Mucosa of rectum (tissue), 2 donors: Measurements from ENCODE around the gene WASF2.
"Not testable (repeated sequence)": the region's sequence is repeated elsewhere in the genome, so short reads cannot be mapped to it uniquely, and the experiment has no call there.

Experiments used
- H3K27ac ChIP-seq, 2 donors: one replicate each; pipeline ENCODE4 v1.7.0; 2013; ENCODE audit warnings: inconsistent platforms in 2 of 2, low read depth in 2 of 2, low read length in 2 of 2
- H3K27me3 ChIP-seq, 2 donors: one replicate each; pipeline ENCODE4 v1.7.0; 2013; ENCODE audit warnings: low read length in 2 of 2; ENCODE audit not compliant: control insufficient read depth in 2 of 2, insufficient read depth in 2 of 2
- H3K36me3 ChIP-seq, 2 donors: one replicate each; pipeline ENCODE4 v1.7.0; 2013; ENCODE audit warnings: low read length in 2 of 2; ENCODE audit not compliant: control insufficient read depth in 2 of 2, insufficient read depth in 2 of 2
- H3K4me1 ChIP-seq, 2 donors: one replicate each; pipeline ENCODE4 v1.7.0; 2013; ENCODE audit warnings: low read length in 2 of 2, mild to moderate bottlenecking in 1 of 2; ENCODE audit not compliant: control insufficient read depth in 2 of 2, insufficient read depth in 2 of 2
- H3K4me3 ChIP-seq, 2 donors: one replicate each; pipeline ENCODE4 v1.7.0; 2013; ENCODE audit warnings: low read length in 2 of 2
- H3K9ac ChIP-seq, 2 donors: one replicate each; pipeline ENCODE4 v1.7.0; 2013; ENCODE audit warnings: low read length in 2 of 2, low read depth in 1 of 2, mild to moderate bottlenecking in 1 of 2
- H3K9me3 ChIP-seq, 2 donors: one replicate each; pipeline ENCODE4 v1.7.0; 2013; ENCODE audit warnings: low read length in 2 of 2; ENCODE audit not compliant: control insufficient read depth in 2 of 2
- donor health status: healthy.
- donor health status: Normal muscosa, but diverticular disease.

WASF2 gene

DNA sequence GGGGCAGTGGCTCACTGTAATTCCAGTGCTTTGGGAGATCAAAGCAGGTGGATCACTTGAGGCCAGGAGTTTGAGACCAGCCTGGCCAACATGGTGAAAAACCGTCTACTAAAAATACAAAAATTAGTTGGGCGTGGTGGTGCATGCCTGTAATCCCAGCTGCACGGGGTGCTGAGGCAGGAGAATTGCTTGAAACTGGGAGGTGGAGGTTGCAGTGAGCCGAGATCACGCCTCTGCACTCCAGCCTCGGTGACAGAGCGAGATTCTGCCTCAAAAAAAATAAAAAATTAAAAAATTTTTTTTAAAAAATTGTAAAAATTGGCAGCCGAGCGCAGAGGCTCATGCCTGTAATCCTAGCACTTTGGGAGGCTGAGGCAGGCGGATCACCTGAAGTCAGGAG lies 31.4 kb downstream of the WASF2 start:
- H3K4me1 ChIP-seq, H3K27ac ChIP-seq, H3K9me3 ChIP-seq, H3K27me3 ChIP-seq, H3K36me3 ChIP-seq, H3K9ac ChIP-seq, H3K4me3 ChIP-seq: not testable (repeated sequence)

DNA sequence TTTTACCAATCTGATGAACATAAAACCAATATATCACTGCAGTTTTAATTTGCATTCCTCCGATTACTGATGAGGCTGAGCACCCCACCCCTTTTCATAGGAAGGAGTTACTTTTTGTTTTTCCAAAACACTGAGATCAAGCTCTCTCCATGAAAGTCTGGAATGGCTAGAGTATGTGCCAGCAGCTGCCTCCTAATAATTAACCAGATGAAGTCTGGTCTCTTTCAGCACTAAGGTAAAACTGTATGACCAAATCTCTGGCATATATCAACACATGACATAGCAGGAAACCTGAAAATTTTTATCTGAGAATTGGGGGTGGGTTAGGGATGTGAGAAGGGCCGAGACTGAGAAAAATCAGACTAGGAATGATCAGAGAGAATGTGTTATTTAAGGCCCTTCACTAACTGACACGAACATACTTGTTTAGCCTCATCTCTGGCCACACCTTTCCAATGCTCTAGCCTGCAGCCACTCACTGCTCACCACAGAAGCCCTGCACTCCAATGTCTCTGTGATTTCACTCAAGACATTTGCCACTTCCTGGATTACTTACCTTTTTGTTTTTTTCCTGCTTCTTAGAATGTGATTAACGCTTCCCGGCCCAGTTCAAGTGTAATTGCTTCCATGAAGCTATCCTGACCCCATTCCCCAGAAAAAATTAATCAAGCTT lies 34.7 kb downstream of the WASF2 start:
- H3K9me3 ChIP-seq = no peaks in the 10 kb centered on the region
- H3K4me1 ChIP-seq = peaks cover 0 to 5% of the 10 kb centered on the region in 2 donors
- H3K4me3 ChIP-seq = no peak overlapping the region
- no peak overlapping the region for H3K9ac ChIP-seq
- H3K27ac ChIP-seq = peak overlapping the region in 1 of 2 donors; percentile 32
- no peaks in the 10 kb centered on the region for H3K27me3 ChIP-seq
- no peaks in the 10 kb centered on the region for H3K36me3 ChIP-seq

DNA sequence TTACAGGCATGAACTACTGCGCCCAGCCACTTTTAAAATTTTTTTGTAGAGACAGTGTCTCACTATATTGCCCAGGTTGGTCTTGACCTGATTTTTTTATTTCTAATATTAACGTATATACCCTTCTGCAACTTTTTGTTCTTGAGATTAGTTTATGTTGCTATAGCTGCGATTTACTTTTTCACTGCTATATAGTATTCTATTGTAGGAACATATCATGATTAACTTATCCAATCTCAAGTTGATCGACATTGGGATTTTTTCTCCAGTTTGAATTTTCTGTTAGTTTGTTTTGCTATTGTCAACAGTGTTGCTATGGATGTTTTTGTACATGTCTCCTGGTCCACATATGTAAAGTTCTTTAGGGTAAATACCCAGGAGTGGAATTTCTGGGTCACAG lies 35.4 kb downstream of the WASF2 start:
- Histone ChIP-seq H3K27ac (no peak overlapping the region), H3K9me3 (no peaks in the 10 kb centered on the region), H3K27me3 (no peaks in the 10 kb centered on the region), H3K4me1 (peaks cover 0 to 5% of the 10 kb centered on the region in 2 donors), H3K36me3 (no peaks in the 10 kb centered on the region), H3K9ac (no peak overlapping the region), H3K4me3 (no peak overlapping the region)

DNA sequence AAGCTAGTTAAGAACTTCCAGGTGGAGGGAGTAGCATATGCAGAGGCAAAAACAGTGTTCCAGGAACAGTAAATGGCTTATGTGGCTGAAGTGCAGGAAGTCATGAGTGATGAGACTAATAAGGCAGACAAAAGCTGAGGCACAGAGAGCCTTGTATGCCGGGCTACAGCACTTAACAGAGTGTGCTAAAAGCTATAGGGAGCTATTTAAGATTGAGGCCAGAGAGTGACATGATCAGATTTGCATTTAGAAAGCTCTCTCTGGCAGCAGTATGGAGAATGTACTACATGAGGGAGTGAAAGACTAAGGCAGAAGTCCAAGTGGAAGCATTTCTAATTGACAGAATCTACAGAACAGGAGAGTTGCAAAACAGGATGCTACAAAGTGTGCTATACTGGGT lies 38.6 kb downstream of the WASF2 start:
- H3K4me1 ChIP-seq = peaks cover 0 to 5% of the 10 kb centered on the region in 2 donors

DNA sequence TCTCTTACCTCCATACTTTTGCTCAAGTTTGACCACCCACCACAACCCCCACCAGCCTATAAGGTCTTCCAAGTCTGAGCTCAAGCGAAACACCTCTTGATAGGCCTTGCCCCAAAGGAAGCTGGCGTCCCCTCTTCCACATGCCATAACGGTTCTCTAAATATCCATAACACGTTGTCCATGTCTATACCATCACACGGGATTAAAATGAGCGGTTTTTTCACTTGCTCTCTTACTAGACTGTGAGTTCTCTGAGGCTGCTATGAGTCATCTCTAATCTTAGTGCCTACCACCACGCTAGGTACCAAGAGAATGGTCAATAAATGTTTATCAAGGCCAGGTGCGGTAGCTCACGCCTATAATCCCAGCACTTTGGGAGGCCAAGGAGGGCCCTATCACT lies 41.0 kb downstream of the WASF2 start:
- no peaks in the 10 kb centered on the region for H3K4me1 ChIP-seq
- H3K9ac ChIP-seq = no peak overlapping the region
- peaks cover 0 to 6% of the 10 kb centered on the region in 2 donors for H3K36me3 ChIP-seq
- no peak overlapping the region for H3K4me3 ChIP-seq
- no peaks in the 10 kb centered on the region for H3K9me3 ChIP-seq
- no peaks in the 10 kb centered on the region for H3K27me3 ChIP-seq
- H3K27ac ChIP-seq = no peak overlapping the region

More for the DNA sequence above, 38.6 kb downstream of the WASF2 start:
- Histone ChIP-seq H3K4me3 (no peak overlapping the region), H3K9me3 (no peaks in the 10 kb centered on the region), H3K27me3 (no peaks in the 10 kb centered on the region), H3K36me3 (peaks cover 0 to 6% of the 10 kb centered on the region in 2 donors), H3K9ac (no peak overlapping the region), H3K27ac (no peak overlapping the region)

DNA sequence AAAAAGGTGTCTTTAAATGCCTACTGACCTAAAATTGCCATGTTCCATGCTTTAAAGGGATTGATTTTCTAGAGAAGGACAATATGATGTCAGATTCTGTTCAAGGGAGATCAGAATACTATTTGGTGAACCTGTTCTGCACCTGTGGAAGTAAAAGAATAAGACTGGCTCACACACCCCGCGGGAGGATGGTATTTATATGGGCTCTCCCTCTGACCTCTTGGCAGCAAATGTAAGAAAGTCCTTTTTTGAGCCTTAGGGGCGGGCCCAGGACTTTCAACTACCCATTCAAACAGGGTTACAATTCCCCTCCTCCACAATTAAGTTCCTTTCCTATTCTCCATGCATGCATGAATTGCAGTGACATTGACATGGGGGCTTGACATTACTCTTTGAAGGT lies 42.1 kb downstream of the WASF2 start:
- H3K27me3 ChIP-seq = no peaks in the 10 kb centered on the region
- peaks cover 0 to 6% of the 10 kb centered on the region in 2 donors for H3K36me3 ChIP-seq
- H3K9ac ChIP-seq = no peak overlapping the region
- no peak overlapping the region for H3K27ac ChIP-seq
- H3K4me1 ChIP-seq = no peaks in the 10 kb centered on the region
- H3K9me3 ChIP-seq = no peaks in the 10 kb centered on the region
- H3K4me3 ChIP-seq = no peak overlapping the region

DNA sequence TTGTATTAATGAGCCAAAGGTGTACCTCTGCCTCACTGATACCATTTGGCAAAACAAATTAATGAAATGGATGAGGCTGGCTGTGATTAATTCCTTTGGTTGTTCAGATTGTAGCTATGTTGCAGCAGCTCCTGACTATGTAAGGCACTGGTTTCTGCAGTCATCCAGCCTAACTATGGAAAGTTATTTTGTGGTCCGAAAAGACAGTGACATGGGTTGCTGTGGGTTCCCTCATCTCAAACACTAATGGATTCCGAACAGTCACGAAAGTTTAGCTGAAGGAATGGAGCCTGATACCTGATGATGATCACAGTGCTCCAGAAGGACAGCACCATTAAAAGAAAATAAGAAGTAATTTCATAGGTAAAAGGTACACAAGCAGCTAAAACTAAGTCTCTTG lies 42.6 kb downstream of the WASF2 start:
- H3K27me3 ChIP-seq = no peaks in the 10 kb centered on the region
- H3K4me1 ChIP-seq = no peaks in the 10 kb centered on the region
- no peaks in the 10 kb centered on the region for H3K9me3 ChIP-seq
- no peak overlapping the region for H3K4me3 ChIP-seq
- H3K27ac ChIP-seq = no peak overlapping the region
- no peak overlapping the region for H3K9ac ChIP-seq
- H3K36me3 ChIP-seq = peaks cover 0 to 6% of the 10 kb centered on the region in 2 donors

DNA sequence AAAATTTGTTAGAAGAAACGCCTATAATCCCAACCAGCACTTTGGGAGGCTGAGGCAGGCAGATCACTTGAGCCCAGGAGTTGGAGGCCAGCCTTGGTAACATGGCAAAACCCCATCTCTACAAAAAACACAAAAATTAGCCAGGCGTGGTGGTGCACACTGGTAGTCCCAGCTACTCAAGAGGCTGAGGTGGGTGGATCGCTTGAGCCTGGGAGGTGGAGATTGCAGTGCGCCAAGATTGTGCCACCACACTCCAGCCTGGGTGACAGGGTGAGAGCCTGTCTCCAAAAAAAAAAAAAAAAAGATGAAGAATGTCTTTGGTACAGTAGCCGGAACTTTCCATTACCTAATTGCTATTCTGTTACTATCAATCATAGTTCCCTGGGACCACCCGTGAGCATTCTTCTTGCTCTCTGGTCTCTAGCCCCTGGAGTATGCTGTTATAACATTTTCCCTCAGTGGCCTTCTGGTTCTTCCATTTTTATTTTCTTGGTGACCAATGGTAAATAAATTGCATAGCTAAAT lies 43.4 kb downstream of the WASF2 start:
- Histone ChIP-seq H3K4me1 (no peaks in the 10 kb centered on the region), H3K36me3 (peaks cover 0 to 6% of the 10 kb centered on the region in 2 donors), H3K4me3 (no peak overlapping the region), H3K27ac (no peak overlapping the region), H3K27me3 (no peaks in the 10 kb centered on the region), H3K9ac (no peak overlapping the region), H3K9me3 (no peaks in the 10 kb centered on the region)

DNA sequence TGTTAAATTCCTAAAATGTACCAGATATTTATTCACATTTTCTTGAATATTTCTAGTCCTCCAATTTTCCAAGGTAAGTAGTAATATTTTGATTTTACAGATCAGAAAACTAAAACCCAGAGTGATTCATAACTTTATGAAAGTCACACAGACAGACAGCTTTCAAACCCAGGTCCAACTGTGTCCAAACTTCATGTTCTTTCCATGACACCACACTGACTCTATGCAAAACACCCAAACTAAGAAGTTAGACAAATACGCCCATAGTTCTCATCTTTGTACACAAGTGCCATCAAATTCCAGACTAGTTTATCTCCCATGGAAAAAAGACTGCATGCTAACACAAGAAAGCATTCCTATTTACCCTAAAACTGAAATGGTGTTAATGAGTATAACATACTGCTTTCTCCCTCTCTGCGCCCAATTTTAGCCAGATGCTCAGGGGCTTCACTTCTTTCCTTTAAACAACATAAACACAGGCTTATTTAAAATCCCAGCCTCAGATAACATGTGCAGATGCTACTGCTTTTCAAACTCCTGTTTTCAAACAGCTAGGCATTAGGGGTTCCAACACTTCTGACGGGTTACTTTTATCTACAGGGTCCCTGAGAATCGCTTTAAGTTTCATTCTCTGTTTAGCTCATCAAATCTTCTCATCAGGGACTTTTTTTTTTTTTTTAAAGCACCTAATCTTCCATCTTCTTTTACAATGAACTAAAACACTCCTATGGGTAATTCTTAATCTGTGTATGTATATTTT lies 44.6 kb downstream of the WASF2 start:
- H3K4me1 ChIP-seq = no peaks in the 10 kb centered on the region
- H3K9me3 ChIP-seq = no peaks in the 10 kb centered on the region
- no peak overlapping the region for H3K4me3 ChIP-seq
- peaks cover 0 to 6% of the 10 kb centered on the region in 2 donors for H3K36me3 ChIP-seq
- H3K27me3 ChIP-seq = no peaks in the 10 kb centered on the region
- no peak overlapping the region for H3K9ac ChIP-seq
- H3K27ac ChIP-seq = peak overlapping the region in 1 of 2 donors; percentile 27

DNA sequence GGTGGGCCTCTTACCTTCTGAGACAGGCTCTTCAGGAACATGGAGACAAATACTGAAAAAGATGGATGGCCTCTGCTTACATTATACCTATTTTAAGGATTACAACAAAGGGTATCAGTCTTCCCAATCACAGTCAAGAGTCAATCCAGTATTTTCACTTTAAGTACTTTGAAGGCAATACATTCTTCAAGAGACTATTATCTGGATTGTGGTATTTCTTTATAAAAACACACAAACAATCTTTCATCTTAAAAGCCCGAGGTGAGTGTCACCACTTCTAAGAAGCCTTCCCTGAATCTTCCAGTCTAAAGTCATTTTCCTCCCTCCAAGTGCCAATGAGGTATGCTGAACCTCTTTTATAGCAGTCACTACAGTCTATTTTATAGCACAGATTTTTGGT lies 45.3 kb downstream of the WASF2 start:
- Histone ChIP-seq H3K4me1 (peaks cover 0 to 1% of the 10 kb centered on the region in 2 donors), H3K9ac (peak overlapping the region in 1 of 2 donors; percentile 22), H3K27me3 (no peaks in the 10 kb centered on the region), H3K36me3 (peaks cover 0 to 6% of the 10 kb centered on the region in 2 donors), H3K9me3 (no peaks in the 10 kb centered on the region), H3K27ac (peak overlapping the region in 1 of 2 donors; percentile 27), H3K4me3 (no peak overlapping the region)
